Middle frontal gyrus (tissue), 1 donor: ENCODE measurements around the gene PMVK.
A peak's percentile ranks its signal among the peaks of the same experiment; 100 is the strongest.

Source experiments
- DNase-seq: peaks from one replicate; pipeline ENCODE4 v3.0.0-alpha.2; 2015; ENCODE audit warnings: low spot score; ENCODE audit errors: extremely low spot score

PMVK gene

DNA sequence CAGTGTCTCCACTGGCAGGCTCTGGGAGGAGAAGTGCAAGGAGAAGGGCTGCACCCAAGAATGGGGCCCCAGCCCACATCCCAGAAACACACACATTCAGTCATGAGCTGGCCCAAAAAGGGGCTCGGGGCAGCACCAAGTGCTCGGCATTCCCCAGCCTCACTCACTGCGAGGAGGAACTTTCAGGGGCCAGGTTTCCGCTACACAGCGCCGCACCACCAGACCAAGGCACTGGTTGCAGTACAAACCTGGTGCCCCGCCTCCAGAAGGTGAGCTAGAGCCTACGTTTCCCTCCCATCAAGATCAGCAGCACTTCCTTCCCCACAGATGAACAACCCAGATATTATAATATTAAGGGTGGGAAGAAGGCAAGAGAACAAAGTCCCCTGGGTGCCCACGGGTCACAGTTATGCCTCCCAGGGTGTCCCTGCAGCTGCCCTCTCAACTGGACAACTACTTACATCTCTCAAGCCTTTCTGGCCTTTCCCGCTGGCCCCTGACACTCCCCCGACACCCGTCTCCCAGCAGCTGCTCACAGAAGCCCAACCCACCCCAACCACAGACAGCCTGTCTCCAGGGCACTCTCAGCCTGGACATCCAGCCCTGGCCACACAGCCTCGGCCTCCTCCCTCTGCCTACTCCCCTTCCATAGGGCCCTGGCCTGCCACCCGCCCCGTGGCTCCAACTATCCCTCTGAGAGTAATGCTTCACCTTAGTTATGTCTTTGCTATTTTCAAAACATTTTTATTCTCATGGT is 15.6 kb upstream of the PMVK start:
- DNase-seq = no peak

DNA sequence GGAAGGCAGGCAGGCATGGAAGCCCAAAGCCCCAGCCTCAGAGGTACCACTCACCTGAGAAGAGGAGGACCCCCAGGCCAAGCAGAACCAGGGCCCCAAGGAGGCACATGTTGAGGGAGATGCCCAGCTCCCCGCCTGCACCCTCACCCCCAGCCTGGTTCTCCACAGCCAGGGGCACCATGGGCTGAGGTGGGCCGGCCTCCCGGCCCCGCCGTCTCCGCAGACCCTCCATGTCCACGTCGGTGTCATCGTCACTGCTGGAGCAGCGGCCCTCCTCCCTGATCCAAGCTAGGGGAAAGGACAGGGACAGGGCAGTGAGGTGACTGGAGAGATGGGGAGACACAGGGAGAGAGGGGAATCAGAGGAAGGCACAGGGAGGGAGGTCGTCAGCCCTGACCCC is 11.6 kb upstream of the PMVK start:
- DNase-seq = no peak

DNA sequence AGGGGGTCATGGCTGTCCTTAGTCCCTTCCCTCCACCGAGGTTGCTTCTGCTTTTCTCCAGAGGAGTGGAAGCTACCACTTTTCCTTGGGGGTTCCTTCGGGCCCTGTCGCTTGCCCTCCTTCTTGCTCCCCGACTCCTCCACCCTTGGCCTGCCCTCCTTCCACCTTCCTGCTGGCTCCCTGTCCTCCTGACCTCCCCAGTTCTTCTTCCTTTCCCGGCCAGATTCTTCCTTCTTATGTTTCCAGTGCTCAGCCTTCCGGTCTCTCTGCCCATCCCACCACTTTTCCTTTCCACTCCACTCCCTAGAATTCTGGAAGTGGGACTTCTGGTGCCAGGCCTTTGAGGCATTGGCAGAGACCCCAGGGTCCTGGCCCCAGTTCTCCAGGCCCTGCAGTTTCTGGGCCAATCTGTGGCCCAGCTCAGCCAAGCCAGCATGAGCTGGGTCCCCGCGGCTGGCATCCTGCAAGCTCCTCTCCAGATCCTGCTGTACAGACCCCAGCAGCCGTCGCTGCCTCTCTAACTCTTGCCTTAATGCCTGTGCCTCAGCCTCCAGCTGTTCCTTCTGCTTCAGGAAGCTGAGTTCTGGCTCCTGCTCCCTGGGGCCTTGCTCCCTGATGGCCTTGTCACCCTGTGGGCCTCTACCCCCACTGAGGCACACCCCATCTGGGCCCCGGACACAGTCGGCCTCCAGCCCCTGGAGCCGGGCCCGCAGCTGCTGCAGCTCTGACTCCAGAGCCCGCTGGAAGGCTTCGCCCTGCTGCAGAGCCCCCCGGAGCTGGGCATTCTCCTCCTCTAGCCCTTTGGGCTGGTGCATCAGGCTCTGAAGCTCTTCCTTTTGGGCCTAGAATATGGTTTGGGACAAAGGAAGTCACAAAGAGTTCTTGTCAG is 9.7 kb upstream of the PMVK start:
- no peak for DNase-seq

DNA sequence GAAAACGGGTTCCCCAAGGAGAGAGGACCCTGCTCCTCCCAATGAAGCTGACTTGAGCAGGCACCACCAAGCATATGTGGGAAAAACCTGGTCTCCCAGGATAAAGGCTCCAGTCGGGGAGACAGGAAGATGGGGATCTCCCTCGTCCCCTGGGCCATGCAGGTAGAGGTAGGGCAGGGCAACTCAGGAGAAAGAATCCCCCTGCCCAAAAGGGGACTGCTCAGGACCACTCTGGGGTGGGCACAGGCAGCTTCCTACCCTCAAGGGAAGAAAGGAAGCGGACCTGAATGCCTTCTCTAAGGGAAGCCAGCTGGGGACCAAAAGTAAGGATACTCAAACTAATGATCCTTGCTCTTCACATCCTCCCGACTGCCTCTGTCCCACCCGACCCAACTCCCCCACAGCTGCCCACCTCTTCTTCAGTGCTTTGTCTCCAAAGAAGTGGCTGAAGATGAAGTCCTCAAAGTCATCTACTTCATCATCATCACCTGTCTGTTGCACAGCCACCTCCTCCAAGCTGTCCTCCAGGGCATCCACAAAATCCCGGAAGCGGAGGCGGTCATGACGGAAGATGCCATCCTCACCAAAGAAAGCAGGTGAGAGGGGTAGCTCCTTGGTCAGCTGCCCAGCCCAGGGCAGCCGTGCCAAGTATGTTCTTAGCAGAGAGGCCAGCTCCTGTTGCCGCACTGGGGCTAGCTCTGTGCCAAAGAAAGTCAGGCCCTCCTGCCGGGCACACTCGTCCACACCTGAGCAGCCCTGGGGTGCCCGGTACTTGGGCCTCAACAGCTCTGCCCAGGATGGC is 8.8 kb upstream of the PMVK start:
- DNase-seq = no peak

DNA sequence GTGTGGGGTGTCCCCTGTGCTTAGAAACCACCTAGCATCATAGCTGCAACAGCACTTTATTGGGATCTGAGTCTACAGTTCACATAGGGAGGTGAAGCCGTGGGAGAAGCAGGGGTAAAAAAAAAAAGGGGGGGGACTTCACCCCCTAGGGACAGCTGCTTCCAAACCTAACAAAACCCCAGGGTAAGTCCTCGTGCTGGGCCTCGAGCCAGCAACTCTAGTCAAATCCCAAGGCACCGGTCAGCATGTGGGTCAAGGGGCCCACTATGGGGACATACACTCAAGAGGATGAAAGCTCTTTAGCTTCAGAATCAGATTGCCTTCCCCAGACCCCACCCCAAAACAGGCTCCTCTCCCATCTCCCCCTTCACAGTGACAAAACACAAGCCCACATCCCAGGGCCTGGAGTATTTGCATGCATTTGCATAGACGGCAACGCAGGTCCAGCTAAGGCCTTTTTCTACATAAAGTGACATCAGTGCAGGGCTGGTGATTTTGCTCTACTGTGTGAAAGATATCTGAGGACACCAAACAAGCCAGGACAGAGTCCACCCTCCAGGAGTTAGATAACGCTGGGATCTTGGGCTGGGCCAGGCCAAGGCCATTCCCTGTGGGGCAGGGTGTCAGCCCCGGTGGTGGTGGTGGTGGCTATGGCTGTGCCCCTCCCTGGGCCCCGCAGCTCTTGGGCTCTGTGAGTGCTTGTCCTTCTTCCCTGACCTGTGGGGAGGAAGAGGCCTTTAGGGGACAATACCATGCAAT is 8.1 kb upstream of the PMVK start:
- DNase-seq = no peak

DNA sequence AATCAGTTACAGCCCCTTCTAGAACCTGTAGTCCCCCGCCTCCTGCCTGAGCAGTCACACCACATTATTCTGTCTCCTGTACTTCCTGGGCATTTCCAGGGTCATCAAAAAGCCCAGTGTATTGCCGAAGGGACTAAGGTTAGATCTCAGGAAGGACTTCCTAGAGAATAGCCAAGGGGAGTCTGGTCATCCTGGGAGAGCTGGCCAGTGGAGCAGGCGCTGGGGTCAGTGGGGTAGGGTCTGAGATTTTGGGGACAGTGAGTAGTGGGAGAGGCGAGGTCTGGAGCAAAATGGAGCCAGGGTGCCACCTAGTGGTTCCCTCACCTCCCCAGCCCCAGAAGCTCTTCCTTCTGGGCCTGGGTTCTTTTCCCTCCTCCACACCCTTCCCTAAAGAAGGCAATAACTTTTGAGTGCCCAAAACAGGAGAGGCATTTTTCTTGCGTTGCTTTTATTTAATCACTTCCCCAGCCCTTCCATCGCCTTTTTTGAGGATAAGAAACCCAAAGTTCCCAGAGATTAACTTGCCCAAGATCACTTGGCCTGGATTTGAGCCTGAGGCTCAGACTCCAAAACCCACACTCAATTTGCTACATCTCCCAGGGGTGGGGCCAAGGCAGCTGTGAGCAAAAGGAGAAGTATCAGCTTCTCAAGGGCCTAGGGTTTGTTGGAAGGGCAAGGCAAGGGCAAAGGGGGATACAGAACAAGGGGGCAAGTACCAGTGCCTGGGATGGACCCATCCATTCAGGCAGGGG is 7.3 kb upstream of the PMVK start:
- no peak for DNase-seq

DNA sequence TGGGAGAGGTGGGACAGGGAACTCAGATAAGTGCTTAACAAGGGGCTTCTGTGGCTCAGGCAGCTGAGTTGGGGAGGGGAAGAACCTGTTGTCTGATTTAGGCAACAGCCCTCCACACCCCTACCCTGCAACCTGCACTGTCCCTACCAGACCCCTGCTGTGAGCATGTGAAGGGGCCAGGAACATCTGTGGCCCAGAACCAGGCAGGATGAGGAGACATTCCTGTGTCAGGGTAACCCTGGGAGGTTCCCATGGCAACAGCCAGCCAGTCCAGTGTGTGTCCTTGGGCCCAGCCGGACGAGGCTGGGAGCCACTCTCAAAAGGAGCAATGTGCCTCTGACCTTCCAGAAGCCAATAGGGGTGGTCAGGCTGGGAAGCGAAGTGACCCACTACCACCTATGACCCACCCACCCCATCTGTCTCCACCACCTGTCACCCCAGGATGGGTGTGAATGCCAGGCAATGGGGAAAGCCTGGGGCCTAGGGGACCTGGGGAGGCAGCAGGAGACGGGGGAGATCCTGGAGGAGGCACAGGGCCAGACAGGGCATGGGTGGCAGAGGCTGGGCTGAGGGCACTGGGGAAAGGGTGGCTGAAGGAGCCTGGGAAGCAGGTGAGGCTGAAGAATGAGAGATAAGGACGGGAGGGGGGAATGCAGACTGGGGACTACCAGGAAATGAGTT is 5.0 kb upstream of the PMVK start:
- no peak for DNase-seq

DNA sequence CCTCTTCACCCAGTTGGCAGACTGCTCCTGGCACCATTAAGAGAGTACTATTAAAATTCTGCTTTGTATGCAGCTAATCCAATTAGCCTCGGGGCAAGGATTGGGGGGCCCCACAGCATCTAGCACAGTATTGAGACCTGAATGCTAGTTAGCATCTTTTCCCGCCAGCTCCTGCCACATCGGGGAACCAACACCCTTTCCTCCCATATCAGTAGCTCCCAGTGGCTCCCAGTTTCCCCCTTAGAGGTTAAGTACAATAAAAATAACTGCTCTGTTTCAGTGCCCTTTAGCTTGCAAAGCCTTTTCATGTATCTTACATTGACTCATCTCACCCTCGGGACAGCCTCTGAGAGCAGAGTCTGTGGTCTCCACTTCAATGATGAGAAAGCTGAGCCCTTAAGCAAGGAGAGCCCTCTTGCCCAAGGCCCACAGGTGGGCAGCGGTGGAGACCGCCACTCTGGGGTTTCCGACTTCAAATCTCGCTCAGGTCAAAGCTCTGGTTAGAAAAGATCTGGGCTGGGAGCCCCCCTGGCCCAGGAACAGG is 4.2 kb upstream of the PMVK start:
- no peak for DNase-seq

DNA sequence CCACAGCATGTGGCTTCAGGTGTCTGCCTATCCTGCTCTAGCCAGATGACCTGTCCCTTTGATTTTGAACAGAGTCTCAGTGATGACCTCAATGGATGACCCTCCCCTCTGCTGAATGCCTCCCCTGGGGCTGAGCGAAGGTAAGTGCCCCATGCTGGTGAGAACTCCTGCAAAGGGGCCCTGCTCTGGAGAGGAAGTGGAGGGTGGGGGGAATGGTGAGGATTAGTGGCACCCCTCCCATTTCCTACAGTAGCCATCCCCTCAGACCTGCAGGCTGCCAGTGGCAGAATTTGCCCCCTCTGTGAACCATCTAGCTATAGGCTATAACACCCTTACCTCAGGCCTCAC is 3.7 kb upstream of the PMVK start:
- no peak for DNase-seq

DNA sequence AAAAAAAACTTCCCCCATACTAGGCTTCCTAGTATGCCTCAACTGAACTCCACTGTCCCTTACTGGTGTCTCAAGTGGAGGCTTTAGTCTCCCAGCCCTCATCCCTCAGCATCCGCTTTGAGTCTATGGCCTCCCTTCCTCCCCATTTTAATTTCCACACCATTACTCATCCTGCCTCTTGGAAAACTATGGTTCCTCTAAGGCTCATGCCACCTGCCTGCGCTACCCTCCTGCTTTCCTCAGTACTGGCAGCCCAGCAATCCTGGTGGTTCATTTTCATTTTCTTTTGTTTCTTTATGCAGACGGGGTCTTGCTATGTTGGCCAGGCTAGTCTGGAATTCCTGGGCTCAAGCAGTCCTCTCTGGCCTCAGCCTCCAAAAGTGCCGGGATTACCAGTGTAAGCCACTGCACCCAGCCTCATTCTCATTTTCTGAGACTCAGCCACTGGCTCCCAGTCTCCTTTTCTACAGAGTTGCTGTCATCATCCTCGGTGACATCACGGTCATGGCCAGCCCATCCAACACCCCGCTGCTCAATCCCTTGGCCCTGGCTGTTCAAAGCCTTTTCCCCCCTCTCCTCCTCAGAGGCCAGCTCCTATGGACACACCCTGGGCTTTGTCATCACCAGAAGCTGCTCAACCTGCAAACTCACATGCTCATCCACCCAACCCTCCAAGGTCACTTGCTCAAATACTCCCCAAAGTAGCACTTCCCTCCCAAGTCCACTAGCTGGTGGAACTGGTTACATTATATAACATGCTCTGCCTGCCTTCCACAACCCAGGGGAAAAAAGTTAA is 2.3 kb upstream of the PMVK start:
- no peak for DNase-seq

DNA sequence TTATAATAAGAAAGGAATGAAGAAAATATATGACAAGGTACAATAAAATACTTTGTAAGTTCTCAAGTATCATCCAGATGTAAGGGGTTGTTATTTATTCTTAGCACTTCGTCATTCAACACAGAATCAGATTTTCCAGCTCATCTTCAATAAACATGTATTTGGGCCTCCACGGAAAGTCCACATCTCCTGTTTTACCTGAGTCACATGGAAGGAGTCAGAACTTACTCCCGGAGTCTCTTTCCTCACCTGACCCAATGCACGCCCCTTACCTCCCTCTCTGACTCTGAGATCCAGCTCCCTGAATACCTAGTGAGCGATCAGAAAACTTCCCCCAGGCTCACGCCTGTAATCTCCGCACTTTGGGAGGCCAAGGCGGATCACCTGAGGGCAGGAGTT is 1.5 kb upstream of the PMVK start:
- DNase-seq = no peak

DNA sequence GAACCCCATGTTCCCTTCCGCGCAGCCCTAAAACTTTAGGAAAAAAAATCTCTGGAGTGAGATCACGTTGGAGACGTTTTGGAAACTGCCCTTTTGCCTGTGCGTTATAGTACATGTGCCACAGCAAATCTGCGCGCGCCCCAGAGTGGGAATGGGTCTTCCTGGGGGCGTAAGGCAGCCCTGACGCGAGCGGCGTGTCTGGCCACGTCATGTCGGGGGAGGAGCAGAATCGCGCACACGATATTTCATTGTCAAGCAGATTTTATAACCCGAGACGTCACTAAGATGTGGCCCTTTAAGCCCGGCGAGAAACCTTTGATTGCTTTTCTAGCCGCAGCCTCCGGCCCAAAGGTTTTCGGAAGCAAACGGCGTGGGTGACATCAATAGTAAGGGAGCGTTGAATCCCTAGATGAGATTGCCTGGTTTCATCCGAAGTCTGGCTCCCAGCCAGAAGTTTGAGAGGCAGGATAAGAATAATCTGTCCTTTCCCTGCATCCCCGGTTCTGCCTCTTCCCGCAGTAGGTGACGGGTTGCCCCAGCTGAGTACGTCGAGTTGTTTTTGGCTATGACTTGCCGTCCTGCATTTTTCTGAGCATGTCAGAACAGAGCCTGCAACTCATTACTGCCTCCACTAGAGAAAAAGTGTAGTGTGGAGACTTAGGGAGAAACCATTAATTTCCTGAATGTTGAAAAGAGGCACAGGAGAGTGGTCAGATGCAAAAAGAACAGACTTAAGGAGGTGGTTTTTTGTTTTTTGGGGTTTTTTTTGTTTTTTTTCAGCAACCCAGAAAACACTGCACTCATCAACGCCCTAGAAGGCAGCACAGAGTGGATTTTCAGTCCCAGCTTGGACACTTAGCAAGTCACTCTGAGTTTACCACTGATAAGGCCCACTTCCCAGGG is 817 bp upstream of the PMVK start:
- peak; percentile 84 for DNase-seq

DNA sequence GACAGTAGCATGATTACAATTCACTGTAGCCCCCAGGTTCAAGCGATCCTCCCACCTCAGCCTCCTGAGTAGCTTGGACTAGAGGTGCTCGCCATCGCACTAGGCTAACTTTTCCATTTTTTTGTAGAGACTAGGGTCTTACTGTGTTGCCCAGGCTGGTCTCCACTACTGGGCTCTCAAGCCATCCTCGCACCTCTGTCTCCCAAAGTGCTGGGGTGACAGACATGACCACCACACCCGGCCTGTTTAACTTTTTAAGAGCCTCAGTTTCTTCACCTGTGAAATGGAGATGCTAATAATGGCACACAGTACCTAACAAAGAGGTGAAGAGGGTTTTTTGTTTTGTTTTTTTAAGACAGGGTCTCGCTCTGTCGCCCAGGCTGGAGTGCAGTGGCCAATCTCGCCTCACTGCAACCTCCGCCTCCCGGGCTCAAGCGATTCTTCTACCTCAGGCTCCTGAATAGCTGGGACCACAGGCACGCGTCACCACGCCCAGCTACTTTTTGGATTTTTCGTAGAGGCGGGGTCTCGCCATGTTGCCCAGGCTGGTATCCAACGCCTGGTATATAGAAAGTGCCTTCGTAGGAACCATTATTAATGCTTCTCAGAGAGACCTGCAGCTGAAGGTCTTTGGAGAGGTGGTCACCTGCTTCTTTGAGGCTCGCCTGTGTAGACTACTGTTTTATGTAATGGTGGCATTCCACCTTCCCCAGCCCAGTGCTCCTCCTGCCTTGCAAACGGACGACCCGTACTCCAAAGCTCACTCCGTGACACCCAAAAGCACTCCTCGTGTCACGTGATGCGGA is 567 bp downstream of the PMVK start:
- no peak for DNase-seq

DNA sequence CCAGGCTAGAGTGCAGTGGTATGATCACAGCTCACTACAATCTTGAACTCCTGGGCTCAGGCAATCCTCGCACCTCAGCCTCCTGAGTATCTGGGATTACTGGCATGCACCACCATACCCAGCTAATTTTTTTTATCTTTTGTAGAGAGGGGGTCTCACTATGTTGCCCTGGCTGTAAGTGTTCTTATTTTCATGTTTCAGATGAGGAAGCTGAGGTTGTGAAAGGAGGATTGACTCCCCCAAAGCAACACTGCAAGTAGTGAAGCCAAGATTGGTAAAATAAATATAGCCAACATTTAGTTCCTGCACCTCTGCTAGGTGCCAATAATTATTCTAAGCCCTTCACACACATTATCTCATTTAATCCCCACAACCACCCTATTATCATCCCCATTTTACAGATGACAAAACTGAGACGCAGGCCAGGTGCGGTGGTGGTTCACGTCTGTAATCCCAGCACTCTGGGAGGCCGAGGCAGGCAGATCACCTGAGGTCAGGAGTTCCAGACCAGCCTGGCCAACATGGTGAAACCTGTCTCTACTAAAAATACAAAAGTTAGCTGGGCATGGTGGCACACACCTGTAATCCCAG is 2.1 kb downstream of the PMVK start:
- no peak for DNase-seq

DNA sequence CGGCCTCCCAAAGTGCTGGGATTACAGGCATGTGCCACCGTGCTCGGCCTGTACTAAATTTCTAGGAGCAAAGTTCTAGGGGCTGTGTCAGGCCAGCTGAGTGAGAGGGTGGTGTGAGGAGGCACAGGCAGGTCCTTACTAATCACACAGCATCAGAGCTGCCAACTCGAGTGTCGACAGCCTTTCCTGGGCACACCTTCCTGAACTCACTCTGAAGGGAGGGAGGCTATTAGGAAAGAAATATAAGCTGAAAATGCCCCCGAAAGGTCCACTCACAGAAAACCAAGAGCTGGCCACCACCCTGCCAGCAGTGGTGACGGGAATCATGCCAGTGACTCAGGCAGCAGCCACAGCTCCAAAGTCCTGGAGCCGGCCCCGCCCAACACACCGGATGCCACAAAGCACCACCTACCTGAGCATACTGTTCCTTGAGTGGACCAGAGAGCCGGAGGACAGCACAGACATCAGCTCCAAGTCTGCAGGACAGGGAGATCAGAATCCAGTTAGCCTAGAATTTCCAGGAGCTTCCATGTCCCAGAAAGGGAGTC is 4.5 kb downstream of the PMVK start:
- no peak for DNase-seq

DNA sequence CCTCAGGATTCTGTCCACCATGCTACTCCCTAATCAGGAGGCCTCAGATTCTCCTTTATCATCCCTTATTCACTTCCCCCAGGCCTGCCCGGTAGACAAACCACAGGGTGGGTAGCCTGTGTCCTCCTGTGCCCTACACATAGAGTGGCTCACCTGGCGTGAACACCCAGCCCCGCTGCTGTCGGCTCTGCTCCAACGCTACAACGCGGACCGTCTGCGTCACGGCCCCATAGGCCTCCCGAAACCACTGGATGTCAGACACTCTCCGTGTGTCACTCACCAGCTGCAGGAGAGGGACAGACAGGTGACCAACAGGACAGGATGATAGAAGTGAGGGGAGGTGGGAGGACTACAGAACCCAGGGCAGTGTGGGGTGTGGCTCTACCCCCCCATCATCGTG is 10.3 kb downstream of the PMVK start:
- no peak for DNase-seq
